Measurements from ENCODE around the gene RNF13. TPM values are rescaled to one million over a fixed set of nuclear protein-coding genes. Genes with fewer than 3 reads are reported as not detected.

RNF13 gene
- total RNA-seq, 1 donor from 2014 or later, result 66.0 TPM

DNA sequence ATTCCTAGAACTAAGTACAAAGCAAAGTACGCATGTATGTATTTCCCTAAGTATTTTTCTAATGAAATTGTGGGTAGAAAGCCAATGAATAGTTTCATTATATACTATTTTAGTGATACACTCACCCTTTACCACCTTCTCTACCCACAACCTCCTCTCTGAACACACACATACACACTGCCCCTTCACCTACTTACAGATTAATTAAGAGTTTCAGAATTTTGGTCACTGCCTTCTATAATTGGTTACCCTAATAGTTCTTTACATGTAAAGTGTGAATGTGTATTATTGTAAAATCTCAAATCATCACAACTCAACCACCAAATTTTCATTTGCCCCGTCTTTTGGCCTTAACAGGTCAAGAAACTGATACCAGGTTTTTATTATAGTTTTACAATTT lies 150.5 kb downstream of the RNF13 start:
- DNase-seq (ENCODE audit: extremely low spot score in 2 of 2), result no peak
- H3K9me3 ChIP-seq, result no peaks in the 10 kb centered on the region
- H3K36me3 ChIP-seq, result no peaks in the 10 kb centered on the region
- H3K27me3 ChIP-seq, result no peaks in the 10 kb centered on the region
- TF ChIP-seq POLR2A (IDR thresholded peaks at IDR 0.05) (no peak), POLR2AphosphoS5 (IDR thresholded peaks at IDR 0.05; ENCODE audit: insufficient read depth in 1 of 2, low read depth in 1 of 2) (no peak)
- TF ChIP-seq, protein P1, sequence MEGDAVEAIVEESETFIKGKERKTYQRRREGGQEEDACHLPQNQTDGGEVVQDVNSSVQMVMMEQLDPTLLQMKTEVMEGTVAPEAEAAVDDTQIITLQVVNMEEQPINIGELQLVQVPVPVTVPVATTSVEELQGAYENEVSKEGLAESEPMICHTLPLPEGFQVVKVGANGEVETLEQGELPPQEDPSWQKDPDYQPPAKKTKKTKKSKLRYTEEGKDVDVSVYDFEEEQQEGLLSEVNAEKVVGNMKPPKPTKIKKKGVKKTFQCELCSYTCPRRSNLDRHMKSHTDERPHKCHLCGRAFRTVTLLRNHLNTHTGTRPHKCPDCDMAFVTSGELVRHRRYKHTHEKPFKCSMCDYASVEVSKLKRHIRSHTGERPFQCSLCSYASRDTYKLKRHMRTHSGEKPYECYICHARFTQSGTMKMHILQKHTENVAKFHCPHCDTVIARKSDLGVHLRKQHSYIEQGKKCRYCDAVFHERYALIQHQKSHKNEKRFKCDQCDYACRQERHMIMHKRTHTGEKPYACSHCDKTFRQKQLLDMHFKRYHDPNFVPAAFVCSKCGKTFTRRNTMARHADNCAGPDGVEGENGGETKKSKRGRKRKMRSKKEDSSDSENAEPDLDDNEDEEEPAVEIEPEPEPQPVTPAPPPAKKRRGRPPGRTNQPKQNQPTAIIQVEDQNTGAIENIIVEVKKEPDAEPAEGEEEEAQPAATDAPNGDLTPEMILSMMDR (IDR thresholded peaks at IDR 0.05), result no peak
- H3K4me3 ChIP-seq, result no peak overlapping the region
- no peak overlapping the region for H3K27ac ChIP-seq
- intact Hi-C loops (cut with DNase I), result no loop called here
- peaks cover 16% of the 10 kb centered on the region for H3K4me1 ChIP-seq

DNA sequence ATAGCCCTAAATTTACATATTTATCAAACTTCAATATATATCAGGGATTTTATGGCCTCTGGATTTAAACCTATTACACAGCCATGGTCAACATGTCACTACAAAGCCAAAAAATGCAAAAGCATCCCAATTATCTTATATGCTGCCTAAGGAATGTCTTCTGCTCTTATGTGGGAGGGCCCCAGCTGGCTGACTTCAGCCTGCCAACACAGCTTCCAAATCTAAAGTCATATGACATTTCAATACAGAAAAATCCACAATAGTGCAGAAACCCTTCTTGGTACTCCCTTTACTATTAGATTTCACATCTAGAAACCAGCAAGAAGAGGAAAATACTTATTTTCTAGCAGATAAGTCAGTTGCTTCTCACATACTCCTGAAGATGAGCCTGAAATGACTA lies 151.3 kb downstream of the RNF13 start:
- Histone ChIP-seq H3K9me3 (no peaks in the 10 kb centered on the region), H3K4me1 (peaks cover 20% of the 10 kb centered on the region), H3K27ac (no peak overlapping the region), H3K36me3 (no peaks in the 10 kb centered on the region), H3K4me3 (no peak overlapping the region), H3K27me3 (no peaks in the 10 kb centered on the region)
- no peak for DNase-seq (ENCODE audit: extremely low spot score in 2 of 2)
- TF ChIP-seq, protein P1 (IDR thresholded peaks at IDR 0.05), result no peak
- no peak for TF ChIP-seq POLR2A (IDR thresholded peaks at IDR 0.05)
- TF ChIP-seq POLR2AphosphoS5 (IDR thresholded peaks at IDR 0.05; ENCODE audit: insufficient read depth in 1 of 2, low read depth in 1 of 2), result no peak
- intact Hi-C loops (cut with DNase I), result no loop called here

DNA sequence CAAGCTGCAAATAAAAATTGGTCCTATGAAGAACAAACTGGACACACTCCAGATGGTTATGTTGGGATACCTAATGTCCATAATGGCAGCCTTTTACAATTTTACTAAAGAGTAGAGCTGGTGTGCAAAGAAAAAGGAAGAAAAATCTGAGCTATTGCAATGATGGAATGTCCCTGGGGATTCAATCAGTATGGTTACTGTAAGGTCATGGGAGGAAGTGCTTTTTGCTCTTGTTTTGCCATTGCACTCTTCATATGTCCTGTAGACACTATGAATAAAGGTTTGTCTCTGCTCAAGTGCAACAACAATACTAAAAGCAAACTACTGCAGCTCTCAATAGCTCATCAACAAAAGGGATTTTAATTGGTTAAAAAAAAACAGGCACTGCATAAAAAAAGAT lies 152.3 kb downstream of the RNF13 start:
- Histone ChIP-seq H3K4me3 (no peak overlapping the region), H3K27me3 (no peaks in the 10 kb centered on the region), H3K36me3 (no peaks in the 10 kb centered on the region), H3K9me3 (no peaks in the 10 kb centered on the region), H3K4me1 (peaks cover 25% of the 10 kb centered on the region), H3K27ac (no peak overlapping the region)
- DNase-seq (ENCODE audit: extremely low spot score in 2 of 2), result no peak
- intact Hi-C loops (cut with DNase I), result no loop called here
- TF ChIP-seq POLR2AphosphoS5 (IDR thresholded peaks at IDR 0.05; ENCODE audit: insufficient read depth in 1 of 2, low read depth in 1 of 2), result no peak
- TF ChIP-seq POLR2A (IDR thresholded peaks at IDR 0.05), result no peak
- TF ChIP-seq, protein P1 (IDR thresholded peaks at IDR 0.05), result no peak

DNA sequence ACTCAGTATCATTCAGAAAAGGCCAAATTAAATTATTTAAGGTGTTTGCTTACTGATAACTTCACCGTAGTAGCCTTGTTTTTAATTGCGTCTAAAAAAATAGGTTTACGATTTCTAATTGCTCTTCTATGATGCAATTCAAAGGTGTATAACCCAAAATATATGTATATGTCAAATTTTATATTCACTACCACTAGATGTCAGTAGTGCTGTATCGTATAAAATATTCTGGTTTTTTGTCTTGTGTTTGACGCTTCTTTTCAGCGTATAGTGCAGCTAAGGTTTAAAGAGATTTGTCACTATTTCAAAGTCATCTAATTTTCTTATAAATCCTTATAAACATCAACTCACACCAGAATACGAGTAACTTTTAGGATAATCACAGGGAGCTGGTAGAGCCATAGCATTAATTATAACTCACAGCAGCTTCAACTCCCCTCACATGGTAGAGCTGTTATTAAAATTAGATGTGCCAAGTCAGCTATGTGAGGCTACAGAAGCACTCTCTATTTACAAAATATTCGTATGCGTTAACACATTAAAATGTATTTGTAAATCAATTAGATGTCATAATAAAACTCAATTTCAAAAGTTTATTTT lies 154.2 kb downstream of the RNF13 start:
- Histone ChIP-seq H3K27me3 (no peaks in the 10 kb centered on the region), H3K36me3 (no peaks in the 10 kb centered on the region), H3K27ac (no peak overlapping the region), H3K4me3 (no peak overlapping the region), H3K9me3 (no peaks in the 10 kb centered on the region), H3K4me1 (peaks cover 31% of the 10 kb centered on the region)
- intact Hi-C loops (cut with DNase I), result loop anchor here (2.0 kb wide), 1 partner anchor 218 kb away; no protein-coding TSS in a partner anchor
- DNase-seq (ENCODE audit: extremely low spot score in 2 of 2), result no peak
- TF ChIP-seq, protein P1 (IDR thresholded peaks at IDR 0.05), result peak; percentile 46 to 60 (median 53)
- no peak for TF ChIP-seq POLR2A (IDR thresholded peaks at IDR 0.05)

DNA sequence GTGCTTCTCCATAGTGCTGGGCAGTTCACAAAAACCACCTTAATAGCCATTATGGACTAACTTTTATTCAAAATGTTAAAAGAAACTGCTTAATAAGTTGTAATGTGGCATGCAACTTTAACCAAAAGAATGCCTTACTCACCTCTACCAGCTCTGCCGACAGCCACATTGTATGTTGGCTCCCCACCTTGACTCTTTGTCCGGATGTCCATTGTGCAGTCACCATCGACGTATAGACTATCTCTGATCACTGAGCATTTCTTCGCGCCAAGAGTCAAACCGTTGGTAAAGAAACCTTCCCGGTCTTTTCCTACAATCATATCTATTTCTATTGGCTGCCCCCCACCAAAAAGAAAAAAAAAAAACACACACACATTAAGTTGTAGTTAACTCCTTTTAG lies 155.2 kb downstream of the RNF13 start:
- intact Hi-C loops (cut with DNase I), result no loop called here
- H3K4me3 ChIP-seq, result no peak overlapping the region
- no peak overlapping the region for H3K27ac ChIP-seq
- H3K36me3 ChIP-seq, result no peaks in the 10 kb centered on the region
- no peaks in the 10 kb centered on the region for H3K9me3 ChIP-seq
- no peaks in the 10 kb centered on the region for H3K27me3 ChIP-seq
- DNase-seq (ENCODE audit: extremely low spot score in 2 of 2), result no peak
- H3K4me1 ChIP-seq, result peaks cover 31% of the 10 kb centered on the region
- TF ChIP-seq POLR2A (IDR thresholded peaks at IDR 0.05), result no peak
- TF ChIP-seq, protein P1 (IDR thresholded peaks at IDR 0.05), result no peak
- no peak for TF ChIP-seq POLR2AphosphoS5 (IDR thresholded peaks at IDR 0.05; ENCODE audit: insufficient read depth in 1 of 2, low read depth in 1 of 2)

All from vagina (tissue), 2 donors.